Activated naive CD8-positive, alpha-beta T cell treated with anti-CD3 and anti-CD28 coated beads, Interleukin-2, amount 50 U/mL, for 16 hours (primary cell): ENCODE data around the gene FOXJ3.

Experiments
- DNase-seq: peaks from one replicate; pipeline ENCODE4 v3.0.0-alpha.2; 2020; ENCODE audit warnings: low read depth, low spot score

FOXJ3 gene

DNA sequence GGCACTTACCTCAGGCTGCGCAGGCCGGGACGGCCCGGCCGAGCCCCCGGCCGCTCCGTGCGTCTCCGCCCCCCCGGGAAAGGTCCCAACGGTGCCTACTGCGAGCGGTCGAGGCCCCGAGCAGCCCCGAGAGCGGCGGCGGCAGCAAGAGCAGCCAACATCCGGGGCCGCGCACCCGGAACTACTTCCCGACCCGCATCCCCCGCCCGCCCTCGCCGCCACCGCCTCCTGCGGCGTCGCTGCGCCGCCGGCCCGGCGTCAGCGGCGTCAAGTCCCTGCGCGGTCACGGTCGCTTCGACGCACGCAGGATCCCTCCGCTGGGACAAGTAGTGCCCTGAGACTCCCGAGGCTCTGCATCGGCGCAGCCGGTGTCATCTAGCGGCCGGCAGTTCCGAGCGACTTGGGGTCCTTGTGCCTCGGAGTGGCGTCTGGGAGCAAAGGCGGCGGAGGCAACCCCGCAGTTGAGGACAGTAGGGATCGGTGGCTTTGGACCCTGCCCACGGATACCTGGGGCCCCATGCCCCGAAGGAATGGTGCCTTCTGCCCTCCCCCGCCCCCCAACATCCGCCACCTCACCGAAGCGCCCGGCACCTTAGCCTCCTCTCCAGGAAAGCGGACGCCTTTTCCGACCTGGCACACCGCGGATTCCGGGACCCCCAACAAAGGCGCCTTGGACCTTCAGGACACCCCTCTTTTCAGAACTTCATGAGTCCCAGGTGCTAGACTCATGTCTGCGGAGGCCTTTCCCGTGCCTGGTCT lies at the start of gene FOXJ3:
Gene FOXJ3, minus strand, starts transcription at position 186 of the 759 bp plus-strand sequence. CDS start 24,142 bp downstream, outside the sequence.
- DNase-seq = peak; percentile 80

DNA sequence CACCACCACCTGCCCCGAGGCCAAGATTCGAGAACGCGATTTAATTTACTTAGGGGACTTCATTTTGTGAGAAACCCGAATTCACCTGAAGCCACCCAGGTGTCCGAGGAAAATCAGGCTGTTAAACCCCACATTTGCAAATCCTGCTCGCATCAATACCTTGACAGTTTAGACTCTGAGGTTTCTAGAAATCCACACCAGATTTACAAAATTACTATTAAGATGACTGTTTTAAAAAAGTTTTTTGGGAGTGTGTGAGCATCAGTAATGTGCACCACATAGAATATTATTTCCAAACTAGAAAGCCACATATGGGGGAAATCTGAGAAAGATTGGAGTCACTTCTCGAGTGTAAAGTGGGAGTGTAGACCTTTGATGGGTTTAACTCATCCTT lies 46.2 kb upstream of the FOXJ3 start:
- no peak for DNase-seq

DNA sequence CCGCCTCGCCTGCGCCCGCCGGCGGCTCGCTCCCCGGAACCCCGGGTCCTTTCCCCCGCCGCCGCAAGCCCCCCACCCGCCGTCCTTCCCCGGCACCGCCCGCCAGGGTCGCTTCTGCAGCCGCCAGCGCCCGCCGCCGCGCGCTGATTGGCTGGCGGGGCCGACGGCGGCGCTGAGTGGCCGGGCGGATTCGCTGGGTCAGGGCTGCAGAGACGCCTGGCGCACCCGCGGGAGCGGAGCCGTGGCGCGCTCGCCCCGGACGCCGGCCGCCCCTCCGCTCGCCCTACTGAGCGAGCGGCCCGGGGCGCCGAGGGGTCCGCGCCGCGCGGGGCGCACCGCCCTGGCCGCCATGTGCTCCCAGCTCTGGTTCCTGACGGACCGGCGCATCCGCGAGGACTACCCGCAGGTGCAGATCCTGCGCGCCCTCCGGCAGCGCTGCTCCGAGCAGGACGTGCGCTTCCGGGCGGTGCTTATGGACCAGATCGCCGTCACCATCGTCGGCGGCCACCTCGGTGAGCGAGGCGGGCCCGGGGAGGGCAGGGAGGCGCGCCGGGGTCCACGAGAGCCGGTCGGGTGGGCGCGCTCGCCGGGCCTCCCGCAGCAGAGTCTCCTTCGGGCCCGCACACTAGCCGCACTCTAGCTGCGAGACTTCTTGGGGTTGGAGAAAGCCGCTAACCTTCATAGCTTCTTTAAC lies 45.7 kb upstream of the FOXJ3 start, which contains the start of gene RIMKLA:
Gene RIMKLA, plus strand, starts transcription at position 207 of the 694 bp plus-strand sequence. Its CDS starts 143 bp downstream, at position 350.
- peak; percentile 10 for DNase-seq

DNA sequence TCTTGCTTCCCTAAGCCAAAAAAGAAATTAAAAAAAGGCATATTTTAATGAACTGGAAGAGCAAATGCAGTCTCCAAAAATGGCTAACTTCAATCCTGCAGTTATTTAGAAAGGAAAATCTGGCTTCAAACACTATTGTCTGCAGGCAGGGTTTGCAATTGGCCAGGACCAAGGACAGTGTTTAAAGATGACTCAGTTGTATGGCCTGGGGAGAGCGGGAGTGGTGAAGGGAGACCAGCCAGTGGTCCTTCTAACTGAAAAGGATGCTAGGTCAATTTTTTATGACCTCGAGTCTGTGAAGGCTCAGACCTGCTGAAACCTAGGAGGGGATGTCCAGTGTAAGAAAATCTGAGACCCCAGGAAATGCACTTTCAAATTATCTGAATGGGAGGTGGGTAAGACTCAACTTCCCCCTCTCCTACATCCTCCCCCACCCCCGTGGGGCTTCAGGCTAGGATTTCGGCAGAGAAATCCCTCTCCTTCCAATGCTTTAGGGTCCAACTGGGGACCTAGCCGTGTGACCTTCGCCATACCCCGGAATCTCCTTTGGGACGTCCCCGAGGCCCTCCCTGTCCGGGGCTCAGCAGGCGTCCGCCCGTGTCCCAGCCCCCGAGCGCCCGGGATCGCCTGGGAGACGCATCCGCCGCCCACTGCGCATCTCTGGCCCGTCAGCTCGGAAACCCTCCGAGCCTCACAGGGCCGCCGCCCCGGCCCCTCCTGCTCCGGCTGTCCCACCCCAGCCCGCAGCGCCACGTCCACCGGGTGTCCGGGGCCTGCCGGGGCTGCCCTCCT lies 45.0 kb upstream of the FOXJ3 start:
- DNase-seq = no peak

DNA sequence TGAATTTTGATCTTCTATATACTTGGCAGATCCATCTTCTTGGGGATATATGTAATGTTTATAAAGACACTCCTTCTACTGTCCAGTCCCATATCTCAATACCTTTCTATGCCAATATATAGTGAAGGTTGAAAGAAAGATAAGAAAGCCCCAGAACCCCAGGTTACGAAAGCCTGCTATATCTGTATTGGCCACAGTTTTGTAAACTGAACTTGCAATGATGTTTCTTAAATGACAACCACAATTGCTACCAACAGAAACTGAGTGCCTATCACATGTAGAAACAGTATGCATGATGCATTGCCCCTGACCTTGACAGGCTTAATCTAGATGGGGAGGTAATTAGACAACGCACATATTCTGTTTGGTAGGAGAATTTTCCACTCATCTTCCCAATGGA lies 37.8 kb upstream of the FOXJ3 start:
- no peak for DNase-seq

DNA sequence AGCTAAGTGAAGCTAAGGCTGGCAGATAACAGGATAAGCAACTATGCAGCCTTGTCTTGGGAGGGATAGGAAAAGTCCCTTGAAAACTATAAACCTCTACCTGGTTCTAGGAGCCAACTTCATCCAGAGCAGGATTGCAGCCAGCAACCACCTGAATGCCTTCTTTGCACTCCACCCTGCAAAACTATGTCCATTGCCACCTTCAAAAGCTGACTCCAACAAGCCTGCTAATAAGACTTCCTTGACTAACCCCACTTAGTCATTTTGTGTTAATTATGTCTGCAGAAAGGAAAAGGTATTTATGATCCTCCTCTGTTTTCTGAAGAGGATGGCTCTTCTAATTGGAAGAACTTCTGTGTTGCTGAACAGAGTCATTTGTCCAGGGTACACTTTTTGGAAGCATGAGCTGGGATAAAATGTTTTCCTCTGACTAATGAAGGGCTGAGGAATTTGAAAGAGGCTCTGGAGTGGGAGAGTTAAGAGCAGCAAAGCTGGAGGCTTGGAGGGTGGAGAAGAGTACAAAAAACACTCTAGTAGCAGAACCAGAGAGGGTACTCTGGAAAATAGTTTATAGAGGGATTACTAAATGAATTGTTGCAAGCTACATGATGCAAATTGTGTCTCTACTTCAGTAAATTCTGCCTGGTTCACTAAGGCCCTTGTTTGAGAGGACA lies 36.0 kb upstream of the FOXJ3 start:
- no peak for DNase-seq

DNA sequence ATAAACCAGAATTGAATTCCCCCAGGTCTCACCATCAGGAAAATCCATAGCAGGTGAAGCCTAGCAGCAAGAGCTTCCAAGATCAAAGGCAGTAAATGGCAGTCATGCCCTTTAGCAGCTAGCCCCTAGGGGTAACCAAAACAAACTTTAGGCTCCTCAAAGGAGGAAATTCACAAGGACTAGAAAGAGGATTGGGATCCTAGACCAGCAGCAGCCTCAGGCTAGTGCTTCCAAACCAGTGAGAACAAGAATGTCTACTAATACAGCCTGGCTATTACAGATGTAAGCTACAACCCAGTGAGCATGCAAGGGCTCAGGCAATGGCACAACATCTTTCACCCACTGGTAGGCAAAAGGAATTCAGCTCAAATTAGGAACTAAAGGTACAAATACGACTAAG lies 34.4 kb upstream of the FOXJ3 start:
- DNase-seq = no peak

DNA sequence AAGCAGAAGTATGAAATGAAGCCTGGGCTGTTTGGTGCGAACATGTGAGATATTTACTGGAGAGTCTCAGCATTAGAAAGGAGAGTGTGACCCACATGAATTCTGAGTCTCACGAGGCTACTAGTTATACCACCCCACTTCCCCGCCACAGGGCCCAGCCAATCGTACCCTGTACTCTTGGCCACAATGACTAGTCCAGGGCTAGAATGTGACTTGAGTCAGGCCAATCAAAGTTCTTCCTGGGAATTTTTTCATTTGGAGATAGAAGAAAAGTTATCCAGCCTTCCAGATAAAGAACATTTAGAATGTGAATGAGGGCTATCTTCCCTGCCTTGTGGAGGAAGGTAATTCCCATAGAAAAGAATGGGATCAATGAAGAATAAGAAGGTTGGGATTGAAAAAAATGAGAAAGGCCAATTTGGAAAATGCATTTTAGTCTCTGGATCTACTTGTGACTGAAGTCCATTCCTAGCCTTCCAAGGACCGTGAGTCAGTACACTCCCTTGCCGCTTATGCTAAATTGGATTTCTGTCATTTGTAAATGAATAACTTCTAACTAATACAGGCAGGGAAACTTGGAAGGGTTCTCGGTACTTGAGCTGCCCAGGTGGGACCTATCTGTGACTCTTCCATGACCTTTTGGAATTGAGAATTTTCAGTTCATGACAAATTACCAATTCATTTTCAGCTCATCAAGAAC lies 33.2 kb upstream of the FOXJ3 start:
- no peak for DNase-seq

DNA sequence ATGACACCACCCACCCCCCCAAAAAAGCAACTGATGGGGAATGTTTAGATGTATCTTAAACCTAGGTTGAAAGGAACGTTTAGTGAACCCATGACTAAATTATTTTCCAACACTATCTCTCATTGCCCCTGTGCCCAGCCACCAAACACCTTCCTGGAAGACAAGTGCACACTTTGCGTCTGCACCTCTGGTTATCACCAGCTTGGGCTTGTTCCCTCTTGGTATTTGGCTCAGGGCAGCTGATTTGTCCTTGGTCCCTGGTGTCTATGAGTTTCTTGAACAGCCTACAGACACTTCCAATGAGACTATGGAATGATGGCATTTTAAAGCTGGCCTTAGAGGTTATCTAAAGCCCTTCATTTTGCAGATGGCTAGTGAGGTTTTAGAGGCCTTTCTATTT lies 30.1 kb upstream of the FOXJ3 start:
- DNase-seq = no peak

DNA sequence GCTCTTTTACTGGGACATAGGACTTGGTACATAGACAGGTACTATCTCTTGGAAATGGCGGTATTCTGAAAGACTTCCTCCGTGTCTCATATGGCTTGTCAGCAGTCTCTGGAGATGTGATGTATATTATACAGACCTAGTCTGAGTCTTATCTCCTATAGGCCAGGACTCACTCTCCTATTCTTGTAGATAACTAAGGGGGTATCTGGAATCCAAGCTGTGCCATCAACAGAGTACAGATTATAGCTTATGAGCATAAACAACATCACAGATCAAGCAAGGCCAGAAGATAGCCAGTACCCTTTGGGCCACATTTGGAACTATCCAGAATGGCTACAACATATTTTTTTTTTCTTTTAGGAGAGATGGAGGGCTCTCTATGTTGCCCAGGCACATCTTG lies 29.5 kb upstream of the FOXJ3 start:
- DNase-seq = no peak

DNA sequence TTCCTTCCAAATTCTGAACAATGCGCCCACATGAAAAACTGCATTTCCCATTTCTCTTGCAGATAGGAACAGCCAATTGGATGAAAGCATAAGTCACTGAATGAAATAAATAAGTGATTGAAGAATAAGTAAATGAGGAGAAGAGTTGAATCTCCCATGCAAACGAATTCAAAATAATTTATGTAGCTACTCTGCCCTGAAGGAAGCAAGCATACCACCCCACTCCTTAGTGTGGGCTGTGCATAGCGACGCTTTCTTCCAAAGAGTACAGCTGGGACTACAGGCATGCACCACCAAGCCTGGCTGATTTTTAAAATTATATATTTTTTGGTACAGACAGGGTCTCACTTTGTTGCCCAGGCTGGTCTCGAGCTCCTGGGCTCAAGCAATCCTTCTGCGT lies 29.1 kb upstream of the FOXJ3 start:
- DNase-seq = no peak

DNA sequence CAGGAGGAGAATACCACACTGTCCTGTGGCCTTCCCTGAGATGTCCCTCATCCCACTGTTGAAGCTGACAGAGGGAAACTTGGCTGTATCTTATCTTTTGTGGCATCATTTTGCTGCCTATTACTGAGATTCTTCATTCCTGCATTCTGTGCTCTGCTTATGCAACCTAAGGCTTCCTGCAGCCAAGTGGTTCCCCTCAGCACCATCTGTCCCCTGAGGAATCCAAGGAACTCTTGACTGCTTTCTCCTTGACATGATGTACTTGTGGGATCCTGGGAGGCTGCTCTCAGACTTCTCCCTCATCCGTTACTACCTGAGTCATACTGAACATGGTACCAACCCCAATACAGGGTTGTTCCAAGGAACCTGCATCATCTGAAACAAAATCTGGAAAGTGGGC lies 24.4 kb upstream of the FOXJ3 start:
- DNase-seq = no peak

DNA sequence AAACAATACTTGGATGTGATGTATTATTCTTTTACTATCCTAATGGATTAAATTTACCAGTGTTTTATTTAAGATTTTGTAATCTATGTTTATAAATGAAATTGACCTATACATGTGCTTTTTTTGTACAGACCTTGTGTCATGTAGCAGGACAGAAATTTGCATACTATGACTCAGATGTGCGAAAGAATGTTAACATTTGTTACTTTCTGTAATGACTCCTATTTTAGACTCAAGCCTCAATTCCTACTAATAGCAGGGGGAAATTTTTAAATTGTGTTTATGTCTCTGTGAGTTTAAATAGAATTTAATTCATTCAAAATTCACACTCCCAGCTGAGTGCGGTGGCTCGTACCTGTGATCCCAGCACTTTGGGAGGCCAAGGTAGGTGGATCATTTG lies 23.8 kb upstream of the FOXJ3 start:
- no peak for DNase-seq

DNA sequence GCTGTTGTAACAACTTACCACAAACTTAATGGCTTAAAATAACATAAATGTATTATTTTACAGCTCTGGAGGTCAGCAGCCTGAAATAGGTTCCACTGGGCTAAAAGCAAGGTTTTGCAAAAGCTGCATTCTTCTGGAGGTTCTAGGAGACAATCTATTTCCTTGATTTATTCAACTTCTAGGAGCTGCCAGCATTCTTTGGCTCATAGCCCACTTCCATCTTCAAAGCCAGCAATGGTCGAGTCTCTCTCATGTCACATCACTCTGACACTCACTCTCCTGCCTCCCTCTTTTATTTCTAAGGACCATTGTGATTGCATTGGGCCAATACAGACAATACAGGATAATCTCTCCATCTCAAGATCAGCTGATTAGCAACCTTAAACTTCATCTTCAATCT lies 15.1 kb upstream of the FOXJ3 start:
- no peak for DNase-seq

DNA sequence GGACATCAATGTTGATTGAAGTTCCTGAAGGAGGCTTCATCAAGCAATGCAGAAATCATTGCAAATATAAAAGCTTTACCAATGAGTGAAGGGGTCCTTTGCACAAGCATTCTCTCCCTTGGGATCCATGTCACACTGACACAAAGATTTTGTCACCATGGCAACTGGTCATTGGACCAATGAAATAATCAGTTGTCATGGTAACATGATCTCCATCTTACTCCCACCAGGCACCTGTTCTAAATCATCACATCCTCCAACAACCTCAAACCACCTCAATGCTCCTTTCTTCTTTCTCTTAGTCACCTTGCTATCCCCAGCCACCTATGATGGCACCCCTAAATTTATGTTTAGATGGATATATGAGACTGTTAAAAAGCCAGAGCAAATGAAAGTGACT lies 13.5 kb upstream of the FOXJ3 start:
- no peak for DNase-seq

DNA sequence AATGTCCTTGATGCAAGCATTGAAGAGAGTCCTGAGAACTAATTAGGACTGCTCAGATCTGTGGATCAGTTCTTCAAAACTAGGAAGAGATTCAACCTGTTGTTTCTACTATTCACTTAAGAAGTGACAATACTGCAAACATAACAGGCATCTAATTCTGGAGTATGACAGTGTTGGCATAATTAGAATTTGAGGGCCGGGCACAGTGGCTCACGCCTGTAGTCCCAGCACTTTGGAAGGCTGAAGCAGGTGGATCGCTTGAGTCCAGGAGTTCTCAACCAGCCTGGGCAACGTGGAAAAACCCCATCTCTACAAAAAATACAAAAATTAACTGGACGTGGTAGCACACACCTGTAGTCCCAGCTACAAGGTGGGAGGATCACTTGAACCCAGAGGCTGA lies 8.0 kb upstream of the FOXJ3 start:
- no peak for DNase-seq

DNA sequence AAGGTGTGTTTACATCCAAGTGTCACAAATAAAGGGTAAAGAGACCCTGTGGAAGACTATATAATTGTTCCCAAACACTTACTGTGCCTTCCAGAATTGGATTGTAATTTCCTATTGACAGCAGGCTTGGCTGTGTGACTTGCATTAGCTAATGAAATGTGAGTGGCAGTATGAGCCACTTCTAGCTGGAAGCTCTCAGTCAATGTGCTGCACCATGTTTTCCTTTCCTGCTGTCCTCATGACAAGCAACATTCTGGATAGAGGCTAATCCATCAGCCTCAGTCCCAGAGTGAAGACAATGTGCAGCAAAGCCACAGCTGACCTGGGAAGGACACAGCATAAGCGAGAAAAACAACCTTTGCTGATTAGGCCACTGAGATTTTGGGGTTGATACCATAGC lies 5.9 kb upstream of the FOXJ3 start:
- no peak for DNase-seq

DNA sequence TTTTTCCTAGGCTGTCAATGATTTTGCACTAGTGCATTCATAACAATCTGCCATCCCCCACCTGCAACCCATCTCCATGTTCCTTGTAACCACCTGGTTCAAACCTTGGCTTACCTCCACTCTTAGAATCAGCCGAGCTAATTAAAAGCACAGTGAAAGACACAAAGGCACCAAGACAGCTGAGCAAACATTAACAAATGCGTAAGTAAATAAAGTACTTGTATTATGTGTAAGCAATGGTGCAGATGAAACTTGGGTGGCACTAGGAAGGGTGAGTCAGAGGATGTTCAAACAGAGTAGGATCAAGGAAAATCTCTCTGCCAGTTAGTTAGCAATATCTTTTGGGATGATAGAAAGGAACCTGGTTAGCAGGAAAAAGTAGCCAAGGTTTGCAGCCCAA lies 5.1 kb upstream of the FOXJ3 start:
- no peak for DNase-seq

DNA sequence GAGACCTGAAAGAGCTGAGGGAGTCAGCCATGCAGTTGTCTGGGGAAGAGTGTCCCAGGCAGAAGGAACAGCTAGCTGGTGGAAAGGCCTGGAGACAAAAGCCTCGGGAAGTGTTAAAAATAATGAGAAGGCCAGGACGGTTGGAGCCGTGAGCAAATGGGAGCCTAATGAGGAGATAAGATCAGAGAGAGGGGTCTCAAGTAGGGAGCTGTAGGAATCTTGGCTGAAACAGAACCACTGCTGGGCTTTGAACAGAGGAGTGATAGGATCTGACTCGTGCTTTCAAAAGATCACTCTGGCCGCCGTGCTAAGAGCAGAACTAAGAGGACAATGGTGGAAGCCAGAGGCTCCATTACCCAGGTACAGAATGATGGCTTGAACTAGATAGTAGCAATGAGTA lies 1.9 kb upstream of the FOXJ3 start:
- no peak for DNase-seq

DNA sequence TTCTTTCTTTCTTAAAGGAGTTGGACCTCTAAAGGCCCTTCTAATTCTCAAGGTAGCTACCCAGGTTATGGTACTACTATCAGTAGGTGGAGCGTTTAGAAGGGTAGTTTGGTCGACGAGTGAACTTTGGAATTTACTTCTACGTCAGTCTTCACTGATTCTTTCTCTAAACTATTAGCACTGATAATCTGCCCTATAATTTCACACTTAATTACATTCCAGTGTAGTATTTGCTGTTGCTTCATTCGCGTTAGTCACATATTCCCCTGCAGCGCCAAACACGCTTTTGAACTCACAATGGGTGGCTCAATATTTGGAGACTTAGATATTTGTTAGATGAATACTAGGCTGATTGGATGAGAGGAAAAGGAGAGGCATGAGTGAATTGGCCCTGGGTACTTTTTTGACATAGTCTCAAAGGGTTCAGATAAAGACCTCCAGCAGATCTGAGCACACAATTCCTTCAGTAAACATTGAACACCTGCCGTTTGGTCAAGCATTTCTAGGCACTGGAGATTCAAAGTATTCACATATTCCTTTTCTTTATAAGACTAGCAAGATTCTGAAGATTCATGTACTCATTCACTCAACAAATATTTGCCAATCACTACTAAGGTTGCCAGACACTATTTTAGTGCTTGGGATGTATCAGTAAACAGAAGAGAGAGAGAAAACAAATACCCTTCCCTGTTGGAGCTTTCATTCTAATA lies 929 bp upstream of the FOXJ3 start:
- DNase-seq = no peak
